ENCODE measurements around the gene PRKAB2.

The PRKAB2 gene

GRCh38 chr1:147172168-147173016 is at the start of gene PRKAB2:
Gene PRKAB2 (minus strand): TSS chr1:147172470. CDS start chr1:147172144, 326 bp downstream.
- Histone ChIP-seq H3K27ac (peak within 1 kb of the TSS; percentile 88), H3K4me1 (peaks cover 33% of the 10 kb centered on the region), H3K27me3 (no peaks in the 10 kb centered on the region), H3K36me3 (peaks cover 6% of the 10 kb centered on the region), H3K4me3 (peak within 1 kb of the TSS; percentile 93), H4K20me1 (no peaks in the 10 kb centered on the region), H3K4me2 (peak within 1 kb of the TSS; percentile 97), H3K9ac (peak within 1 kb of the TSS; percentile 87), H3K9me3 (no peaks in the 10 kb centered on the region)
- no peak for TF ChIP-seq Cebpa-rat (IDR thresholded peaks at IDR 0.05)

GRCh38 chr1:147218606-147219005 is 46.3 kb upstream of the PRKAB2 start:
- Histone ChIP-seq H3K9ac (no peak overlapping the region), H3K27ac (no peak overlapping the region), H3K4me2 (no peak overlapping the region)

GRCh38 chr1:147217141-147217540 is 44.9 kb upstream of the PRKAB2 start:
- Histone ChIP-seq H3K4me2 (no peak overlapping the region), H3K27me3 (no peaks in the 10 kb centered on the region), H3K9ac (no peak overlapping the region), H3K36me3 (no peaks in the 10 kb centered on the region), H3K4me3 (no peak overlapping the region), H3K4me1 (peaks cover 19% of the 10 kb centered on the region), H4K20me1 (no peaks in the 10 kb centered on the region), H3K9me3 (no peaks in the 10 kb centered on the region), H3K27ac (no peak overlapping the region)
- TF ChIP-seq Cebpa-rat (IDR thresholded peaks at IDR 0.05): no peak

More at GRCh38 chr1:147218606-147219005, 46.3 kb upstream of the PRKAB2 start:
- Histone ChIP-seq H3K9me3 (no peaks in the 10 kb centered on the region), H3K4me3 (no peak overlapping the region), H4K20me1 (no peaks in the 10 kb centered on the region), H3K4me1 (peaks cover 19% of the 10 kb centered on the region), H3K27me3 (no peaks in the 10 kb centered on the region), H3K36me3 (no peaks in the 10 kb centered on the region)
- TF ChIP-seq Cebpa-rat (IDR thresholded peaks at IDR 0.05): no peak

- Histone ChIP-seq H3K36me3 (no peaks in the 10 kb centered on the region), H3K4me2 (no peak overlapping the region), H3K27ac (no peak overlapping the region), H3K9me3 (no peaks in the 10 kb centered on the region), H3K27me3 (no peaks in the 10 kb centered on the region), H3K4me1 (peaks cover 19% of the 10 kb centered on the region), H4K20me1 (no peaks in the 10 kb centered on the region), H3K9ac (no peak overlapping the region), H3K4me3 (no peak overlapping the region)
- no peak for TF ChIP-seq Cebpa-rat (IDR thresholded peaks at IDR 0.05)
Observed at GRCh38 chr1:147216124-147216523, 43.9 kb upstream of the PRKAB2 start.

- no peak for TF ChIP-seq Cebpa-rat (IDR thresholded peaks at IDR 0.05)
- H3K4me1 ChIP-seq: peaks cover 19% of the 10 kb centered on the region
- H3K9me3 ChIP-seq: no peaks in the 10 kb centered on the region
- no peaks in the 10 kb centered on the region for H3K27me3 ChIP-seq
- H4K20me1 ChIP-seq: no peaks in the 10 kb centered on the region
- no peak overlapping the region for H3K27ac ChIP-seq
- no peaks in the 10 kb centered on the region for H3K36me3 ChIP-seq
- no peak overlapping the region for H3K9ac ChIP-seq
- H3K4me3 ChIP-seq: no peak overlapping the region
- H3K4me2 ChIP-seq: 0 out of 2 replicates have a peak overlapping the region, but pooled peaks have one; percentile 35
Observed at GRCh38 chr1:147215540-147215916, 43.3 kb upstream of the PRKAB2 start.

DNA sequence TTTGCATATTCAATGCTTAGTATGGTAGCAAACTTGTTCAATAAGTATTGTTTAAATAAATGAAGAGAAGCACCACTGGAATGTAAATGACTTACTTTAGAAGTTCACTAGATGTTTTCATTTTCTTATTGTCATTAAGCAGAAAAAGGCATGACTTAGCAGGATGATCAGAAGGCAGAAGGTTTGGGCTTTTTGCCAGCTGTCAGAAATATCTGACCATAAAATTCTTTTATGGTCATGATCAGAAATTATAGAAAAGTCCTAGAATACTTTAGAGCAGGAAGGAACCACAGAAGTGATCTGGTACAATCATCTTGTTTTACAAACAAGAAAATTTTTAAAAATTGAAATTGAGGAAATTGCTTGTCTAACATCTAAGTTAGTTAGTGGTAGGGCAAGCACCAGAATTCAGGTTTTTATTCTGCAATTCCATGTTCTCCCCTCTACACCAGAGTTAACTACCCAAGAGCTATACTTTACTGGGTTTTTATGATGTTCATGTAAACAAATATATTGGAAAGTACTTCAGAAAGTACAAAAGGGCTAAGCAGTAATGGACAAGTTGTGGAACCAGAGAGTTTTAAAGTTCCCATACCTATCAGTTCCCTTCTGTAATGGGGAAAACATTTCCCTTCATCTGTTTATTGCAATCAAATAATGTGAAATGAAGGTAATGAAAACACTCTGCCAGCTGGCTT is 42.7 kb upstream of the PRKAB2 start:
- H3K4me2 ChIP-seq: peak overlapping the region; percentile 35
- no peak for TF ChIP-seq Cebpa-rat (IDR thresholded peaks at IDR 0.05)
- no peaks in the 10 kb centered on the region for H3K36me3 ChIP-seq
- H3K9ac ChIP-seq: no peak overlapping the region
- H3K27me3 ChIP-seq: no peaks in the 10 kb centered on the region
- H3K4me1 ChIP-seq: peaks cover 19% of the 10 kb centered on the region
- no peak overlapping the region for H3K4me3 ChIP-seq
- no peaks in the 10 kb centered on the region for H3K9me3 ChIP-seq
- no peaks in the 10 kb centered on the region for H4K20me1 ChIP-seq
- no peak overlapping the region for H3K27ac ChIP-seq

DNA sequence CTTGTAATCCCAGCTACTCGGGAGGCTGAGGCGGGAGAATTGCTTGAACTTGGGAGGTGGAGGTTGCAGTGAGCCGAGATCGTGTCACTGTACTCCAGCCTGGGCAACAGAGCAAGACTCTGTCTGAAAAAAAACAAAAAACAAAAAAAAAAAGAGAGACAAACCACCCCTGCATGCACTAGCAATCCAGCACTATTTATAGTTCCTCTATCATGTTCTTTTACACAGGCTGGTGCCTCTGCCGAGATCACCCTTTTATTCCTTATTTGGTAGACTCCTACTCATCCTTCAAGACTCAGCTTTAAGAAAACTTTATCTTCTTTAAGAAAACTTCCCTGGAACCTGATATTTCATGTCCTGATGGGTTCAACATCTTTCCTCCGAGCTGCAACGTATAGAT is 42.1 kb upstream of the PRKAB2 start:
- Histone ChIP-seq H3K27me3 (no peaks in the 10 kb centered on the region), H4K20me1 (no peaks in the 10 kb centered on the region), H3K9ac (no peak overlapping the region), H3K27ac (no peak overlapping the region), H3K9me3 (no peaks in the 10 kb centered on the region), H3K4me3 (no peak overlapping the region), H3K4me1 (peaks cover 19% of the 10 kb centered on the region), H3K36me3 (no peaks in the 10 kb centered on the region), H3K4me2 (peak overlapping the region; percentile 35)
- TF ChIP-seq Cebpa-rat (IDR thresholded peaks at IDR 0.05): no peak

DNA sequence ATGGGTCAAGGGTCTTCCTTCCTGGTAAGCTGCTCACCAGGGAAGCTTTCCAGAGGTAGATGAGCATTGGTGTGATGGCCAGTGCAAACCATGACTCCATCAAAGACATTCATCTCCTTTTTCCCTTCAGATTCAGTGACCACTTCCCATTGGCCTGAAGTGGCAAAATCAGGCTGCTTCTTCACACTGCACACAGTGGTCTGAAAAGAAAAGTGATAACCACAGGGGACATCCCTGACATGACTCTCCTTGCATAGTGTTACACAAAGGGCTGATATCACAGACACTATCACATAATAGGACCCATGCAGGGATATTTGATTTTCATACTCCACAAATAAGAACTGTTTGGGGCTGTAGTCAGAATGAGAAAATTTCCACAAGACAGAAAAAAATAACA is 41.0 kb upstream of the PRKAB2 start:
- H3K27ac ChIP-seq: no peak overlapping the region
- H3K27me3 ChIP-seq: no peaks in the 10 kb centered on the region
- no peak overlapping the region for H3K9ac ChIP-seq
- no peak overlapping the region for H3K4me3 ChIP-seq
- no peaks in the 10 kb centered on the region for H4K20me1 ChIP-seq
- H3K9me3 ChIP-seq: no peaks in the 10 kb centered on the region
- H3K36me3 ChIP-seq: no peaks in the 10 kb centered on the region; the same call in 1 of the 2 replicates
- H3K4me1 ChIP-seq: peaks cover 19% of the 10 kb centered on the region
- H3K4me2 ChIP-seq: no peak overlapping the region
- TF ChIP-seq Cebpa-rat (IDR thresholded peaks at IDR 0.05): no peak

- H3K27ac ChIP-seq: no peak overlapping the region
- H3K27me3 ChIP-seq: no peaks in the 10 kb centered on the region
- H3K4me3 ChIP-seq: no peak overlapping the region
- H3K4me1 ChIP-seq: peaks cover 19% of the 10 kb centered on the region
- no peak overlapping the region for H3K9ac ChIP-seq
- H3K4me2 ChIP-seq: no peak overlapping the region
- TF ChIP-seq Cebpa-rat (IDR thresholded peaks at IDR 0.05): no peak
- H4K20me1 ChIP-seq: no peaks in the 10 kb centered on the region
- no peaks in the 10 kb centered on the region; the same call in 1 of the 2 replicates for H3K36me3 ChIP-seq
- no peaks in the 10 kb centered on the region for H3K9me3 ChIP-seq
Observed at GRCh38 chr1:147211577-147211976, 39.3 kb upstream of the PRKAB2 start.

DNA sequence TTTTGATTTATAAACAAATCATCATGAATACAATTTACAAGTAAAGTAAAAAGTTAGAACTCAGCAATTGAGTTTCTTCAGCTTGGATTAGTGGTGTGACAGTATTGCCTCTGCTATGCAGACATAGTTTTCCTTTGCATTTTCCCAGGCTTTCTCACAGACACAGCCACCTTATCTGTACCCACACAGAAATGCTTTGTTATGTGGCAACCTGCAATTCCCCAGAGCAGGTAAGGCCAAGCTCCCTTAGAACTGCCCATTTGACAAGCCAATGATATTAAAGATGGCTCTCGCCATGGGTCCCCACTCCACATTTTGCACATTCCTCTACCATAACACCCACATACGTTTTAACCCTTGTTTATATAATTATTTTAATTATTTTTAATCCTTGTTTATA is 38.7 kb upstream of the PRKAB2 start:
- no peak for TF ChIP-seq Cebpa-rat (IDR thresholded peaks at IDR 0.05)
- no peak overlapping the region for H3K4me3 ChIP-seq

More for the DNA sequence above, 38.7 kb upstream of the PRKAB2 start:
- Histone ChIP-seq H3K9ac (no peak overlapping the region), H3K27ac (no peak overlapping the region), H3K4me1 (peaks cover 19% of the 10 kb centered on the region), H3K4me2 (no peak overlapping the region), H3K27me3 (no peaks in the 10 kb centered on the region), H4K20me1 (no peaks in the 10 kb centered on the region), H3K9me3 (no peaks in the 10 kb centered on the region), H3K36me3 (no peaks in the 10 kb centered on the region; the same call in 1 of the 2 replicates)
